ENCODE data around the gene MTCL3.

Gene MTCL3

GRCh38 chr6:127518191-127518709 is 885 bp downstream of the MTCL3 start:
- Histone ChIP-seq H3K9me3 (ENCODE audit: low read depth, low read length) (no peaks in the 10 kb centered on the region), H3K4me3 (peak overlapping the region; percentile 92), H3K27ac (no peak overlapping the region), H3K36me3 (ENCODE audit: insufficient read depth, low read length) (no peaks in the 10 kb centered on the region), H3K9ac (ENCODE audit: insufficient read length) (no peak overlapping the region)
- TF ChIP-seq FOXP2 (optimal IDR thresholded peaks at IDR 0.05; ENCODE audit: control extremely low read depth, extremely low read length, insufficient read depth), result no peak
- TF ChIP-seq EZH2 (IDR thresholded peaks at IDR 0.05), result no peak
- no peak for TF ChIP-seq POLR2AphosphoS5 (IDR thresholded peaks at IDR 0.05; ENCODE audit: borderline replicate concordance, low read depth, low read length)
- DNase-seq (ENCODE audit: low read depth, low spot score), result no peak

- Histone ChIP-seq H3K9ac (ENCODE audit: insufficient read length) (no peak overlapping the region), H3K4me3 (peak overlapping the region; percentile 92), H3K9me3 (ENCODE audit: low read depth, low read length) (no peaks in the 10 kb centered on the region)
Measured at GRCh38 chr6:127517693-127518092, 1.4 kb downstream of the MTCL3 start.

GRCh38 chr6:127516662-127517273 is 2.4 kb downstream of the MTCL3 start:
- H3K4me3 ChIP-seq, result peak overlapping the region; percentile 92
- no peak overlapping the region for H3K27ac ChIP-seq
- no peaks in the 10 kb centered on the region for H3K9me3 ChIP-seq (ENCODE audit: low read depth, low read length)
- H3K9ac ChIP-seq (ENCODE audit: insufficient read length), result no peak overlapping the region
- peak; percentile 26 for DNase-seq (ENCODE audit: low read depth, low spot score)
- no peak for TF ChIP-seq EZH2 (IDR thresholded peaks at IDR 0.05)
- TF ChIP-seq POLR2AphosphoS5 (IDR thresholded peaks at IDR 0.05; ENCODE audit: borderline replicate concordance, low read depth, low read length), result no peak
- TF ChIP-seq FOXP2 (optimal IDR thresholded peaks at IDR 0.05; ENCODE audit: control extremely low read depth, extremely low read length, insufficient read depth), result no peak
- no peaks in the 10 kb centered on the region; the same call in 1 of the 2 replicates for H3K36me3 ChIP-seq (ENCODE audit: insufficient read depth, low read length)

More at GRCh38 chr6:127517693-127518092, 1.4 kb downstream of the MTCL3 start:
- Histone ChIP-seq H3K27ac (no peak overlapping the region), H3K36me3 (ENCODE audit: insufficient read depth, low read length) (no peaks in the 10 kb centered on the region; the same call in 1 of the 2 replicates)
- TF ChIP-seq POLR2AphosphoS5 (IDR thresholded peaks at IDR 0.05; ENCODE audit: borderline replicate concordance, low read depth, low read length) (no peak), FOXP2 (optimal IDR thresholded peaks at IDR 0.05; ENCODE audit: control extremely low read depth, extremely low read length, insufficient read depth) (no peak), EZH2 (IDR thresholded peaks at IDR 0.05) (no peak)
- no peak for DNase-seq (ENCODE audit: low read depth, low spot score)

GRCh38 chr6:127515794-127516661 is 3.1 kb downstream of the MTCL3 start:
- no peak overlapping the region for H3K27ac ChIP-seq
- peak; percentile 63 for DNase-seq (ENCODE audit: low read depth, low spot score)

GRCh38 chr6:127515234-127515793 is 3.8 kb downstream of the MTCL3 start:
- no peak overlapping the region for H3K27ac ChIP-seq

More at GRCh38 chr6:127515794-127516661, 3.1 kb downstream of the MTCL3 start:
- no peak overlapping the region for H3K9ac ChIP-seq (ENCODE audit: insufficient read length)
- peaks cover under 1% of the 10 kb centered on the region; the same call in 1 of the 2 replicates for H3K36me3 ChIP-seq (ENCODE audit: insufficient read depth, low read length)
- TF ChIP-seq EZH2 (IDR thresholded peaks at IDR 0.05), result no peak
- no peak for TF ChIP-seq FOXP2 (optimal IDR thresholded peaks at IDR 0.05; ENCODE audit: control extremely low read depth, extremely low read length, insufficient read depth)
- TF ChIP-seq POLR2AphosphoS5 (IDR thresholded peaks at IDR 0.05; ENCODE audit: borderline replicate concordance, low read depth, low read length), result no peak
- H3K4me3 ChIP-seq, result peak overlapping the region; percentile 92
- H3K9me3 ChIP-seq (ENCODE audit: low read depth, low read length), result no peaks in the 10 kb centered on the region

GRCh38 chr6:127514773-127515227 is 4.3 kb downstream of the MTCL3 start:
- peaks cover 12% of the 10 kb centered on the region; the same call in 1 of the 2 replicates for H3K36me3 ChIP-seq (ENCODE audit: insufficient read depth, low read length)
- no peak for TF ChIP-seq EZH2 (IDR thresholded peaks at IDR 0.05)
- no peak overlapping the region for H3K27ac ChIP-seq
- no peaks in the 10 kb centered on the region for H3K9me3 ChIP-seq (ENCODE audit: low read depth, low read length)
- no peak overlapping the region for H3K9ac ChIP-seq (ENCODE audit: insufficient read length)
- peak overlapping the region; percentile 92 for H3K4me3 ChIP-seq
- no peak for DNase-seq (ENCODE audit: low read depth, low spot score)

More at GRCh38 chr6:127515234-127515793, 3.8 kb downstream of the MTCL3 start:
- DNase-seq (ENCODE audit: low read depth, low spot score), result no peak
- Histone ChIP-seq H3K9ac (ENCODE audit: insufficient read length) (no peak overlapping the region), H3K9me3 (ENCODE audit: low read depth, low read length) (no peaks in the 10 kb centered on the region), H3K4me3 (peak overlapping the region; percentile 92), H3K36me3 (ENCODE audit: insufficient read depth, low read length) (peaks cover 7% of the 10 kb centered on the region; the same call in 1 of the 2 replicates)
- no peak for TF ChIP-seq FOXP2 (optimal IDR thresholded peaks at IDR 0.05; ENCODE audit: control extremely low read depth, extremely low read length, insufficient read depth)
- TF ChIP-seq POLR2AphosphoS5 (IDR thresholded peaks at IDR 0.05; ENCODE audit: borderline replicate concordance, low read depth, low read length), result no peak
- TF ChIP-seq EZH2 (IDR thresholded peaks at IDR 0.05), result no peak

GRCh38 chr6:127514179-127514772 is 4.9 kb downstream of the MTCL3 start:
- no peaks in the 10 kb centered on the region for H3K9me3 ChIP-seq (ENCODE audit: low read depth, low read length)
- H3K9ac ChIP-seq (ENCODE audit: insufficient read length), result no peak overlapping the region
- no peak for DNase-seq (ENCODE audit: low read depth, low spot score)
- no peak overlapping the region for H3K27ac ChIP-seq
- peaks cover 18% of the 10 kb centered on the region; the same call in 1 of the 2 replicates for H3K36me3 ChIP-seq (ENCODE audit: insufficient read depth, low read length)
- TF ChIP-seq POLR2AphosphoS5 (IDR thresholded peaks at IDR 0.05; ENCODE audit: borderline replicate concordance, low read depth, low read length) (no peak), FOXP2 (optimal IDR thresholded peaks at IDR 0.05; ENCODE audit: control extremely low read depth, extremely low read length, insufficient read depth) (no peak), EZH2 (IDR thresholded peaks at IDR 0.05) (no peak)
- H3K4me3 ChIP-seq, result no peak overlapping the region

Measured in SK-N-MC (cell line).